Stimulated activated CD4-positive, alpha-beta T cell treated with anti-CD3 and anti-CD28 coated beads, Interleukin-12 subunit alpha, Interleukin-12 subunit beta, amount 100 ng/mL, for 48 hours (primary cell): ENCODE results near the gene TP73.

Experiments used
- DNase-seq, 3 donors: peaks; one replicate each; pipeline ENCODE4 v3.0.0-alpha.2; 2020; ENCODE audit warnings: low read depth in 2 of 3, low spot score in 1 of 3

Gene TP73

GRCh38 chr1:3761296-3762010 is 109.1 kb downstream of the TP73 start:
- no peak for DNase-seq

GRCh38 chr1:3762151-3762872 is 110.0 kb downstream of the TP73 start:
- DNase-seq = no peak

- DNase-seq = no peak
Observed at GRCh38 chr1:3762873-3763228, 110.5 kb downstream of the TP73 start.

GRCh38 chr1:3763351-3764125 is 111.2 kb downstream of the TP73 start:
- no peak for DNase-seq

GRCh38 chr1:3767328-3767925 is 115.1 kb downstream of the TP73 start:
- no peak for DNase-seq

GRCh38 chr1:3768811-3769390 is 116.6 kb downstream of the TP73 start:
- no peak for DNase-seq

GRCh38 chr1:3770047-3770765 is 117.9 kb downstream of the TP73 start:
- DNase-seq = no peak

- no peak for DNase-seq
Observed at GRCh38 chr1:3771108-3772026, 119.1 kb downstream of the TP73 start.

GRCh38 chr1:3772027-3772714 is 119.9 kb downstream of the TP73 start:
- peak; percentile 82 to 86 (median 84) for DNase-seq

- no peak for DNase-seq
Observed at GRCh38 chr1:3772715-3773571, 120.6 kb downstream of the TP73 start, which contains the start of gene SMIM1. Gene SMIM1, plus strand, starts transcription at chr1:3772749. Its CDS starts 2,625 bp downstream, at chr1:3775374.

GRCh38 chr1:3773572-3774275 is 121.4 kb downstream of the TP73 start:
- DNase-seq = no peak

GRCh38 chr1:3774276-3774945 is 122.1 kb downstream of the TP73 start:
- no peak for DNase-seq

GRCh38 chr1:3774946-3775489 is 122.7 kb downstream of the TP73 start:
- DNase-seq = no peak

- DNase-seq = peak; percentile 21 to 46 (median 42)
Observed at GRCh38 chr1:3775490-3776230, 123.3 kb downstream of the TP73 start.

- no peak for DNase-seq
Observed at GRCh38 chr1:3776231-3776961, 124.1 kb downstream of the TP73 start.
